GM10847 (cell line): ENCODE data around the gene PRR35.

ENCODE experiments used
- POLR2A ChIP-seq: IDR thresholded peaks from 2 replicates; pipeline ENCODE4 v1.6.1; 2011; ENCODE audit not compliant: insufficient read length; ENCODE audit errors: extremely low read depth

The PRR35 gene

DNA sequence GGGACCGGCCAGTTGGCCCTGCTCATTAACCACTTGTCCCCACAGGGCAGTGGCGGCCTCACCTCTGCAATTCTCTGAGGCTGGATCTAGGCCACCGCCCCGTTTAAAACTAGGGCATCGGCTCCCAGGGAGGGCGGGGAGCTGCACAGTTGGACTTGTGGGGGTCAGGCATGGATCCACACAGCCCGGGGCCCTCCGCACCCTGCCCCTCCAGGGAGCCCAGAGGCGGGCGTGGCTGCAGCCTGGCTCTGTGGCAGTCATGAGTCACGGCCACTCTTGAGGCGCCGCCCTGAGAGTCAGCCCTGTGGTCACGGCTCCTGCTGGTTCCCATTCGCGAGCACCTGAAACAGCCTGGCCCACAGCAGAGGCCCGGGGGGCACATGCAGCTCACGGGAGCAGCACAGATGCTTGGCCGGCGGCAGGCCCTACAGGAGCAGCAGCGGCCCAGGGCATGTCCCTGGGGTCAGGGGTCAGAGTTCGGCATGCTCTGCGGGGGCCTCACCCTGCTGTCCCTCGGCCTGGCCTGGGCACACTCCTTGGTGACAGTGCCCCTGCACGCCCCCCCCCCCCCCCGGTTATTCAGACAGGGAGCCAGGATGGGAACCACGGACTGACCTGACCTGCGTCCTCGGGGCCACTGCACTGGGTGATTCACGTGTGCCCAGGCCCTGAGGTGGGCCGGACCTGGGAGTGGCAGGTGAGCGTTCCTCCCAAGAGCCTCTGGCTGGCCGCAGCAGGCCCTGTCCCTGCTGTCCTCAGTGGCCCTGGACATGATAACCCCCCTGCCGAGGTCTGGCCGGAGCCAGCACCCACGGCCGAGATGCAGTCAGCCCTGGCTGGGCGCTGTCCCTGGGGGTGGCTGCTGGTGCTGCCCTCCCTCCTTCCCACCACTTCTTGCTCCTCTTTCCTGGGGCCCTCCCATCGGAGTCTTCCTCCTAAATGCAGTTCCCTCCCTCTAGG lies 24.5 kb upstream of the PRR35 start:
- TF ChIP-seq POLR2A: no peak

DNA sequence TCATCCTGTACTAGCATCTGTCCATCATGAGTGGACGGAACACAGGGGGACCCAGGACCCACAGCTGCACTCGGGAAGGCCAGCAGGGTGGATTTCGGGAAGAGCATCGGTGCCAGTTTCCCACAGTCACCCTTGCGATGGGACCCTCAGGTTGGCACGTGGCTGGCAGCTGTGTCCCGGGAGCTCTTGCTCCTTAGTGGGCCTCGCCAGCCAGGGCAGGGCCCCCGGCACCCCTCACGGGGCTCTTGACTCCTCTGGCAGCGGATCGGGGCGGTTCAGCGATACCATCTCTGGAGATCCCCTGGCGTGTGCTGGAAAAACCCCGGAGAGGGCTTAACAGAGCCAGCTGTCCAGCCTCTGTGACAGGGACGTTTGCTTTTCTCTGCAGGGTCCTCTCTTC lies 23.4 kb upstream of the PRR35 start:
- no peak for TF ChIP-seq POLR2A

DNA sequence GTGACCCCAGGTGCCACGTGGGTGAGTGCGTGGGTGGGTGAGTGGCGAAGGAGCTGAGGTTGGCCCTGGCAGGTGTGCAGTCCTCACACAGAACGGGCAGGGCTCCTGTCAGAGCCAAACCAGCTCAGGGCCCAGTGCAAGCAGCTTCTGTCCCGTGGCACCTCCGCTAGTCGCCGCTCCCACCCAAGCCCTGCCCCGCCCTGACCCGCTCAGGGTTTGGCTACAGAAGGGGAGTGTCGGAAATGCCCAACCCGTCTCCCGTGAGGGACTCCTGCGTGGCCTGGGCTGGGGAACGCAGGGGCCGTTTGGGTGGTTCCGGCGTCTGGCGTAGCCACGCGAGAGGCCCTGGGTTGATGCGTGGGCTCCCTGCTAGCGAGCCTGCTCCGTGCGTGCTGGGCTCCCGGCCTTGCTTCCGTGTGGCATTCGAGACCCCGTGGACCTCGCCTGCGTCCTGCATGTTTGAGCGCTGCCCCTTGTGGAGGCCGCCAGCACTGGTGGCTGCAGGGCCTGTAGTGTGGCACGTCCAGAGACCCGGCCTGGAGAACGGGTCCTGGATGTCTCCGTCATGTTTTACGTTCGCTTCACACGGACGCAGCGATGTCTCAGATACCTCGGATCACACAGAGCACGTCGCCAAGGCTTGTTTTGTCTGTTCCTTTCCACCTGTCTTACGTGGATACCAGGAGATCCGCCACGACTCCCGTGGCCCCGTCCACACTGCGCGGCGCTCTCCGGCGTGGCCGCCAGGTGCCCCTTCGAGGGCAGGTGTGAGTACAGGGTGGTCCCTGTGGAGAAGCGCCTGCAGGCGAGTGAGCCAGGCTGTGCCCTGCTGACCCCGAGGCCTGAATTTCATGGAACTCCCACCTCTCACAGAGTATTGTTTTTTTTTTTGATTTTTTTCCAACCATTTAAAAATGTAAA lies 22.5 kb upstream of the PRR35 start:
- TF ChIP-seq POLR2A: no peak

DNA sequence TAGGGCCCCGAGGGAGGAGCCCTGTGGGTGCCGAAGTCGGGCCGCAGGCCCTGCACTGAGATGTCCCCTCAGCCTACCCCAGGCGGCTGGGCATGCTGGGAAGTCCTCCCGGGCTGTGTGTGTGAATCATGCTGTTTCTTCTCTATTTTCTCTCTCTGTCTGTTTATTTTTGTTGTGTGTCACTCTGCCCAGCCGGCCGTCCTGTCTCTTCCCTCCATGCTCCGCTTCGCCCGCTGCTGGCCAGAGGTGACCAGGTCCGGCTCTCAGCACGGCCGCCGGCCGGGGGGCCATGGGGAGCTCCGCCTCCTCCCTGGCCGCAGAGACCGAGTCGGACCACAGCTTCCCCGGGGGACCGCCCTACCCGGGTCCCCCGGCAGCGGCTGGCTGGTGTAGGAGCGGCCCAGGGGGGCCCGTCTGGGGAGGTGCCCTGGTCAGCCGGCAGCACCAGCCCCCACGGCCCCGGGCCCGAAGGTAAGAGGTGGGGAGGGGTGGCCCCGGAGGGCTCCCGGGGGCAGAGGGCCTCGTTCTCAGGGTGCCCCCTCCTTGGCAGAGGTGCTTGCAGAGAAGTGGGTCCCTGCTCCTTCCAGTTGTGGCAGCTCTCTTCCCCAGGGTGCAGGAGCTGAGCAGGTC lies 20.2 kb upstream of the PRR35 start:
- no peak for TF ChIP-seq POLR2A

DNA sequence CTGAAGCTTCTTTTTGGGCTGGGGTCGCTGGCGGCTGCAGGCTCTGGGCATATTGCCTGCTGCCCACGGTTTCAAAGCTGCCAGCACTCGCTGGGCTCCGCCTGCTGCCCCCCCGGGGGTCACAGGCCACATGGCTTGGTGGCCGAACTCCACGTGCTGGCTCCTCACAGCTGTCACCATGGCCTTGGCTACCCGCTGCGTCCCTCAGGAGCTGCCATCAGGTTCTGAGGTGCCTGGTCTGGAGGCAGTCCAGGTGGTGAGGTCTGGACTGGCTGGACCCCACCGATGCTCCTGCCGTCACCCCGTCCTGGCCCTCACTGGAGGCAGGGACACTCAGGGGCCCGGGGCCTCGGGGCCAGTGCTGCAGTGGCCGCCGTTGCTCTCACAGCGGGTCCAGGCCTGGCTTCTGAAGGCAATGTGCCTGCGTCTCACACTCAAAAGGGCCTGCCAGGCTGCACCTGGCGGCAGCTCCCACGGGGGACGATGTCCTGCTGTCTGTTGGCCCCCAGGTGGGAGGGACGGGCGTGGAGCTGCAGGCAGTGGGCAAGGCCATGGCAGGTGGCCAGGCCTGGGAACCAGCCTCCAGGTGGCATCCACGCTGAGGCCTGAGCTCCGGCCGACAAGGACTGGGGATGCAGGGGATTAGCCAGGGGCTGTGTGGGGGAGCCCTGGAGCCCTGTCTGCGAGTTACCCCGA lies 19.4 kb upstream of the PRR35 start:
- TF ChIP-seq POLR2A: no peak

DNA sequence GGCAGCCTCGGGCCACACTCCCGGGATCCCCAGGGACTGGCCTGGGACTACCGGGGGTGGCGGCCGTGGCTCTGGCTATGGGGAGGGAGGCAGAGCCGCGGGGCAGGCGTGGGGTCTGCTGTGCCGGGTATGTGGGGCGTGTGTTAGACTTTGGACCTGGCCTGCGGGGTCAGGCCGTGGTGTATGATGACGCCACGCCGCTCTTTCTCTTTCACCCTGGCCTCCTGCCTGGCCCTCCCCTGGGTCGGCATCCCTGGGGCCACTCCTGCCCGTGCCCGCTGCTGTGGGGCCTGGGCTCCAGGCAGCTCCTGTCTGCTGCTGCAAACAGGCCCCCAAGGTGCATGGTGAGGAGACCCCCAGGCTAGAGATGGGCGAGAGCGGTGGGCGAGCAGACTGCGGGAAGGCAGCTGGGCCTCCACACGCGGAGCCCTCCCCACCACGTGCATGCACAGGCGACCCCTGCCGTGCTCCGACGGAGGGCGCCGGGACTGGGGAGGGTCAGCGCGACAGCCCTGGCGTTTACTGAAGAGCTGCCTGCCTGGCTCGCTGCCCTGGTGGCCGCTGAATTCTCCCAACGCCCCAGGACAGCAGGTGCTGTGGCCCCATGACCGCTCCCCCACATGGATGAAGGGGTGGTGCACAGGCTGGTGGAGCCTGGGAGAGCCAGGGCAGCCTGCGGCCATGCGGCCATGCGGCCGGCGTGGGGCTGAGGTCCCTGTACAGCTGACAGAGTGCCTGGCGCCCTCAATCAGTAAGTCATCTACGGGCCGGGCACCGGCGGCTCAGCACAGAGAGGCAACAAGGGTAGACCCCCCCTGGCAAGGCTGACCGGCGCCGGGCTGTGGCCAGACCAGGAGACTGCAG lies 16.7 kb upstream of the PRR35 start:
- no peak for TF ChIP-seq POLR2A

DNA sequence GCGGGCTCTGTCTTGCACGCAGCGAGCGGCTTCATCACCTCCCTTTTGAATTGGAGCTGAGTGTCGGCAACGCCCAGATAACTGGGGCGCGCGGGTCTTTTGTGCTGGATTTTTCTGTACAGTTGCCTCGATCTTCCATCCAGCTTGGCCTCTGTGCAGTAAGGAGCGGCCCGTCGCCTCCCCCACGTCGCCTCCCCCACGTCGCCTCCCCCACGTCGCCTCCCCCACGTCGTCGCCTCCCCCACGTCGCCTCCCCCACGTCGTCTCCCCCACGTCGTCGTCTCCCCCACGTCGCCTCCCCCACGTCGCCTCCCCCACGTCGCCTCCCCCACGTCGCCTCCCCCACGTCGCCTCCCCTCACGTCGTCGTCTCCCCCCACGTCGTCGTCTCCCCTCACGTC lies 15.7 kb upstream of the PRR35 start:
- TF ChIP-seq POLR2A: no peak

DNA sequence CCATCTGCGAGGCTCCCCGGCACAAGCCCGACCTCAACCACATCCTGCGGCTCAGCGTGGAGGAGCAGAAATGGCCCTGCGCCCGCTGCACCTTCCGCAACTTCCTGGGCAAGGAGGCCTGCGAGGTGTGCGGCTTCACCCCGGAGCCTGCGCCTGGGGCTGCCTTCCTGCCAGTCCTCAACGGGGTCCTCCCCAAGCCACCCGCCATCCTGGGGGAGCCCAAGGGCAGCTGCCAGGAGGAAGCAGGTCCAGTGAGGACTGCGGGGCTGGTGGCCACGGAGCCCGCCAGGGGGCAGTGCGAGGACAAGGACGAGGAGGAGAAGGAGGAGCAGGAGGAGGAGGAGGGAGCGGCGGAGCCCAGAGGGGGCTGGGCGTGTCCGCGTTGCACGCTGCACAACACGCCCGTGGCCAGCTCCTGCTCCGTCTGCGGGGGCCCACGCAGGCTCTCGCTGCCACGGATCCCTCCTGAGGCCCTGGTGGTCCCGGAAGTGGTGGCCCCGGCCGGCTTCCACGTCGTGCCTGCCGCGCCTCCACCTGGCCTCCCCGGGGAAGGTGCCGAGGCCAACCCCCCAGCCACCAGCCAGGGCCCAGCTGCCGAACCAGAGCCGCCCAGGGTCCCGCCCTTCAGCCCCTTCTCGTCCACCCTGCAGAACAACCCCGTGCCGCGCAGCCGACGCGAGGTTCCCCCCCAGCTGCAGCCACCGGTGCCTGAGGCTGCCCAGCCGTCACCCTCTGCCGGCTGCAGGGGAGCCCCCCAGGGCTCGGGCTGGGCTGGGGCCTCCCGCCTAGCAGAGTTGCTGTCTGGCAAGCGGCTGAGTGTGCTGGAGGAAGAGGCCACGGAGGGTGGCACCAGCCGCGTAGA lies 13.1 kb upstream of the PRR35 start:
- TF ChIP-seq POLR2A: no peak

DNA sequence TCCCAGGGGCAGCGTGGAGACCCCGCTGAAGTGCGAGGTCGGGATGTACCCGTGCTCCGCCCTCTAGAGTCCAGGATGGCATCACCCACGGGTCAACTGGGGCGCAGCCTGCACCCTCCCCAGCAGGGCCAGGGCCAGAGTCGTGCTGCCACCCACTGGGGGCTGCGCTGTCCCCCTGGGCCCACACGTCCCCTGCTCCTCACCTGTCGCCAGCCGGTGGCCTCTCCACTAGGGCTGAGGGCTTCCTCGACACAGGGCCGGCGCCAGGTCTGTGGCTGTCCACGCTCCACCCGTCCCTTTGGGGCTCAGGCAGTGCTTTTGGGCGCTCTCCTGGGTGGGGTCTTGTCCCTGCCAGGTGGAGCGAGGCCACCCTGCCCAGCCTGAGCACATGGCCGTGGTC lies 11.6 kb upstream of the PRR35 start:
- TF ChIP-seq POLR2A: no peak

DNA sequence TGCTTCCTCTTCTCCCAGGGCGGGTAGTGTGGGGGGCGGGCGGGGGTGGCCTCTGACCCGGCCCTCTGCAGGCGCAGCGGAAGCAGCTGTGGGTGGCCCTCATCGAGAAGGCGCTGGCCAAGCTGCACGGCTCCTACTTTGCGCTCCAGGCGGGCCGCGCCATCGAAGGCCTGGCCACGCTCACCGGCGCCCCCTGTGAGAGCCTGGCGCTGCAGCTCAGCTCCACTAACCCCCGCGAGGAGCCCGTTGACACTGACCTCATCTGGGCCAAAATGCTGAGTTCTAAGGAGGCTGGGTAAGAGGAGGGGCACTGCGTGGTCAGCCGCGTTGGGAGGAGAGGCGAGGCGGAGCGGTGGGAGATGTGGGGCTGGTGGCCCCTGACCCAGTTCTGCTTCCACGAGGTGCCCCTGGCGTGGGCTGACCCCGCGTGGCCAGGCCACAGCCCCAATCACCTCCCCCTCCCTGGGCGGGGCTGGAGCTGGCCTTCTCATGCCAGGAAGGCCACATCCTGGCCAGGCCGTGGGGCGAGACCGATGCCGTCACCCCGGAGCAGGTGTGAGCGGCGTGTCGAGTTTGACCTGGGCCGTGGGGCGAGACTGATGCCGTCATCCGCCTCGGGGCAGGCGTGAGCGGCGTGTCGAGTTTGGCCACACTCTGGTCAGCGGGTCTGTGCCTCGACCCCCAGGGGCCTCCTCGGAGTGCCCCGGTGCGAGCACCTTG lies 10.5 kb upstream of the PRR35 start:
- no peak for TF ChIP-seq POLR2A

DNA sequence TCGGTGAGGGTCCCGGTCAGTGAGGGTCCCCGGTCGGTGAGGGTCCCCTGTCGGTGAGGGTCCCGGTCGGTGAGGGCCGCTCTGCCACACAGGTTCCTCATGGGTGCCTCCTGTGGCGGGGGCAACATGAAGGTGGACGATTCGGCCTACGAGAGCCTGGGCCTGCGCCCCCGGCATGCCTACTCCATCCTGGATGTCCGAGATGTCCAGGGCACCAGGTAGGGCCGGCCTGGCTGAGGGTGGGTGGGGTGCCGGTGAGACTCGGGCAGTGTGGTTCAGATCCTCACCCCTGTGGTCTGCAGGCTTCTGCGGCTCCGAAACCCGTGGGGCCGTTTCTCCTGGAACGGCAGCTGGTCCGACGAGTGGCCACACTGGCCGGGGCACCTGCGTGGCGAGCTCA lies 9.0 kb upstream of the PRR35 start:
- no peak for TF ChIP-seq POLR2A

DNA sequence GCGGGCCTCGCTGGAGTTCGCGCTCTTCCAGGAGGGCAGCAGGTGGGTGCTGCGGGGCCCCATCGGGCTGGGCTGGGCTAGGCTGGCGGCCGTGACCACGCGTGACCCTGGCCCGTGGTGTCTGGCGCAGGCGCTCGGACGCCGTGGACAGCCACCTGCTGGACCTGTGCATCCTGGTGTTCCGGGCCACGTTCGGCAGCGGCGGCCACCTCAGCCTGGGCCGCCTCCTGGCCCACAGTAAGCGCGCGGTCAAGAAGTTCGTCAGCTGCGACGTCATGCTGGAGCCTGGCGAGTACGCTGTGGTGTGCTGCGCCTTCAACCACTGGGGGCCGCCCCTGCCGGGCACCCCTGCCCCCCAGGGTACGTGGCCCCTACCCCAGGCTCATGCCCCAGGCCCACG lies 8.0 kb upstream of the PRR35 start:
- TF ChIP-seq POLR2A: no peak
